Measurements from ENCODE around the gene BCL6. TPM values are rescaled to one million over a fixed set of nuclear protein-coding genes. Genes with fewer than 3 reads are reported as not detected.
A peak's percentile ranks its signal among the peaks of the same experiment; 100 is the strongest.

BCL6 gene
- total RNA-seq, 5 donors from 2014 or later (not counting 1 experiment from before 2014, with no cell fraction given), result 16.8 to 31.1 (median 27.7) TPM

DNA sequence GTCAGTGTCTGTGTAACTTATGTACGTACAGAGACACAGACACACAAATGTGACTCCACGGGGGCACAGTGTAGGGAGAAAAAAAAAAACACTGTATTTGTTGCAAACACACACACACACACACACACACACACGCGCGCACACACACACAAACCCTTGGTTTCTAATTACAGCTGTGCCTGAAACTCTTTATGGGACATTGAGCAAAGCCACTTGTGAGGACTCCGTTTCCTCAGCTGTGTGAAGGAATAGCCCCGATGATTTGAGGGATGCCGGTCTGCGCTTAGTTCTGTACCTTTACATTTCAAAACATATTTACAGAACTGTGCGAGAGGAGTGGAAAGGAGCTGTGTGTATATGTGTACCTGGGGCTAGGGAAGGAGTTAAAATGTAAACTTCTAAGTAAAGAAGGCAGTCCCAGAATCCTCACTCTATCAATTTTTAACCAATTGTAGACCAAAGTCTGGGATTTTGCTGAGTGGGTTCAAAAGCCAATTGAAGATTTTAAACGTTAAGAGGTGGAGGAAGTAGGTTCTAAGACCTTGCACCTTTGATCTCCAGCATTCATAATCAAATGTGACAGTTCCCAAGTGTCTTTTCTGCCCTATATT is 5.3 kb upstream of the BCL6 start:
- Mint-ChIP-seq H3K9me3 (no peaks in the 10 kb centered on the region), H3K36me3 (no peaks in the 10 kb centered on the region), H3K27ac (no peak overlapping the region), H3K4me1 (peaks cover 56 to 63% (median 59%) of the 10 kb centered on the region in 3 donors), H3K4me3 (peak overlapping the region in 2 of 3 donors; percentile 22 to 41), H3K27me3 (no peaks in the 10 kb centered on the region)
- no peaks in the 10 kb centered on the region for H3K36me3 ChIP-seq (ENCODE audit: control insufficient read depth in 2 of 2, extremely low read depth in 1 of 2, insufficient read depth in 1 of 2, low read length in 1 of 2)
- H3K4me3 ChIP-seq (ENCODE audit: control insufficient read depth in 1 of 2, extremely low read depth in 1 of 2, low read length in 1 of 2), result no peak overlapping the region
- CTCF ChIA-PET, result interaction anchor here (0.6 to 2.7 kb wide), 9 partner anchors 11 to 674 kb away, joined by 3 to 17 read pairs (median 3); no protein-coding TSS in a partner anchor
- ATAC-seq (replicated peaks in 1 of 4), result no peak
- no peak overlapping the region for H3K27ac ChIP-seq (ENCODE audit: low read length)
- H3K9me3 ChIP-seq, result no peaks in the 10 kb centered on the region
- WGBS (ENCODE audit: insufficient coverage), result no CpG with 5 or more reads among the region's 11 CpGs
- POLR2A ChIA-PET, result interaction anchor here in 1 of 2 donors (0.6 kb wide), 1 partner anchor 16 kb away, joined by 3 read pairs; no protein-coding TSS in a partner anchor
- DNase-seq, result no peak
- H3K4me1 ChIP-seq (ENCODE audit: control insufficient read depth in 1 of 2, extremely low read depth in 1 of 2, insufficient read depth in 2 of 2, low read length in 2 of 2), result peaks cover 10 to 42% of the 10 kb centered on the region in 2 experiments
- H3K27me3 ChIP-seq (replicated peaks in 1 of 2; ENCODE audit: control insufficient read depth in 2 of 2, extremely low read depth in 1 of 2, insufficient read depth in 2 of 2, low read length in 1 of 2), result no peaks in the 10 kb centered on the region

- Histone ChIP-seq H3K27ac (ENCODE audit: low read length) (no peak overlapping the region), H3K4me1 (ENCODE audit: control insufficient read depth in 1 of 2, extremely low read depth in 1 of 2, insufficient read depth in 2 of 2, low read length in 2 of 2) (peaks cover 13 to 42% of the 10 kb centered on the region in 2 experiments), H3K27me3 (replicated peaks in 1 of 2; ENCODE audit: control insufficient read depth in 2 of 2, extremely low read depth in 1 of 2, insufficient read depth in 2 of 2, low read length in 1 of 2) (no peaks in the 10 kb centered on the region), H3K9me3 (no peaks in the 10 kb centered on the region), H3K36me3 (ENCODE audit: control insufficient read depth in 2 of 2, extremely low read depth in 1 of 2, insufficient read depth in 1 of 2, low read length in 1 of 2) (no peaks in the 10 kb centered on the region), H3K4me3 (ENCODE audit: control insufficient read depth in 1 of 2, extremely low read depth in 1 of 2, low read length in 1 of 2) (no peak overlapping the region)
- Mint-ChIP-seq H3K4me3 (peak overlapping the region in 1 of 3 donors; percentile 41), H3K36me3 (no peaks in the 10 kb centered on the region), H3K4me1 (peaks cover 57 to 69% (median 63%) of the 10 kb centered on the region in 3 donors), H3K27me3 (peaks cover 0 to 3% of the 10 kb centered on the region in 2 donors), H3K9me3 (no peaks in the 10 kb centered on the region), H3K27ac (peak overlapping the region in 1 of 2 donors; percentile 44)
- 82% methylated on average over 5 of the region's 14 CpGs for WGBS (ENCODE audit: insufficient coverage)
- CTCF ChIA-PET, result interaction anchor here (0.6 to 2.7 kb wide), 9 partner anchors 10 to 1291 kb away, joined by 3 to 17 read pairs (median 3); no protein-coding TSS in a partner anchor
- ATAC-seq (replicated peaks in 1 of 4) (no peak), DNase-seq (peak in 1 of 35 experiments; percentile 8)
- POLR2A ChIA-PET, result interaction anchor here in 1 of 2 donors (0.6 kb wide), 1 partner anchor 16 kb away, joined by 3 read pairs; no protein-coding TSS in a partner anchor
These were observed 4.8 kb upstream of the BCL6 start for GRCh38 chr3:187750006-187750512.

- H3K4me3 Mint-ChIP-seq, result peak overlapping the region in 2 of 3 donors; percentile 26 to 52
- no peak overlapping the region for H3K27ac ChIP-seq (ENCODE audit: low read length)
- H3K36me3 ChIP-seq (ENCODE audit: control insufficient read depth in 2 of 2, extremely low read depth in 1 of 2, insufficient read depth in 1 of 2, low read length in 1 of 2), result no peaks in the 10 kb centered on the region
- no peaks in the 10 kb centered on the region for H3K9me3 Mint-ChIP-seq
- no peak overlapping the region for H3K4me3 ChIP-seq (ENCODE audit: control insufficient read depth in 1 of 2, extremely low read depth in 1 of 2, low read length in 1 of 2)
- no peaks in the 10 kb centered on the region for H3K36me3 Mint-ChIP-seq
- DNase-seq (peak; percentile 70 to 92 (median 85)), ATAC-seq (replicated peaks in 1 of 4) (peak; percentile 28 to 49 (median 44))
- H3K27me3 Mint-ChIP-seq, result peaks cover 0 to 3% of the 10 kb centered on the region in 2 donors
- H3K27me3 ChIP-seq (replicated peaks in 1 of 2; ENCODE audit: control insufficient read depth in 2 of 2, extremely low read depth in 1 of 2, insufficient read depth in 2 of 2, low read length in 1 of 2), result no peaks in the 10 kb centered on the region
- ChIA-PET POLR2A (no interaction called here), CTCF (interaction anchor here (0.5 to 3.2 kb wide), 17 partner anchors 10 to 1389 kb away, joined by 3 to 22 read pairs (median 4); no protein-coding TSS in a partner anchor)
- no peaks in the 10 kb centered on the region for H3K9me3 ChIP-seq
- H3K4me1 Mint-ChIP-seq, result peaks cover 57 to 88% (median 63%) of the 10 kb centered on the region in 3 donors
- WGBS (ENCODE audit: insufficient coverage), result no CpG with 5 or more reads among the region's 2 CpGs
- peak overlapping the region; percentile 100 for H3K27ac Mint-ChIP-seq
- H3K4me1 ChIP-seq (ENCODE audit: control insufficient read depth in 1 of 2, extremely low read depth in 1 of 2, insufficient read depth in 2 of 2, low read length in 2 of 2), result peaks cover 13 to 42% of the 10 kb centered on the region in 2 experiments
These were observed 2.8 kb upstream of the BCL6 start for GRCh38 chr3:187748050-187748481.

GRCh38 chr3:187747506-187747905 is 2.2 kb upstream of the BCL6 start:
- peak overlapping the region; percentile 100 for H3K27ac Mint-ChIP-seq
- CTCF ChIA-PET, result interaction anchor here (0.5 to 3.2 kb wide), 22 partner anchors 9 to 1390 kb away, joined by 3 to 22 read pairs (median 4); no protein-coding TSS in a partner anchor
- no peak overlapping the region for H3K4me3 ChIP-seq (ENCODE audit: control insufficient read depth in 1 of 2, extremely low read depth in 1 of 2, low read length in 1 of 2)
- DNase-seq (peak in 1 of 35 experiments; percentile 10), ATAC-seq (replicated peaks in 1 of 4) (no peak)
- no peaks in the 10 kb centered on the region for H3K36me3 Mint-ChIP-seq
- H3K4me3 Mint-ChIP-seq, result peak overlapping the region in 1 of 3 donors; percentile 52
- no peaks in the 10 kb centered on the region for H3K9me3 ChIP-seq
- peaks cover 18 to 47% of the 10 kb centered on the region in 2 experiments for H3K4me1 ChIP-seq (ENCODE audit: control insufficient read depth in 1 of 2, extremely low read depth in 1 of 2, insufficient read depth in 2 of 2, low read length in 2 of 2)
- WGBS (ENCODE audit: insufficient coverage), result 52% methylated on average over 2 of the region's 5 CpGs
- POLR2A ChIA-PET, result interaction anchor here (0.6 to 0.8 kb wide), 3 partner anchors 9 to 594 kb away, joined by 3 to 12 read pairs (median 3); no protein-coding TSS in a partner anchor
- H3K27me3 Mint-ChIP-seq, result peaks cover 0 to 3% of the 10 kb centered on the region in 2 donors
- H3K27me3 ChIP-seq (replicated peaks in 1 of 2; ENCODE audit: control insufficient read depth in 2 of 2, extremely low read depth in 1 of 2, insufficient read depth in 2 of 2, low read length in 1 of 2), result no peaks in the 10 kb centered on the region
- H3K9me3 Mint-ChIP-seq, result no peaks in the 10 kb centered on the region
- no peaks in the 10 kb centered on the region for H3K36me3 ChIP-seq (ENCODE audit: control insufficient read depth in 2 of 2, extremely low read depth in 1 of 2, insufficient read depth in 1 of 2, low read length in 1 of 2)
- peaks cover 62 to 93% (median 68%) of the 10 kb centered on the region in 3 donors for H3K4me1 Mint-ChIP-seq
- H3K27ac ChIP-seq (ENCODE audit: low read length), result no peak overlapping the region

DNA sequence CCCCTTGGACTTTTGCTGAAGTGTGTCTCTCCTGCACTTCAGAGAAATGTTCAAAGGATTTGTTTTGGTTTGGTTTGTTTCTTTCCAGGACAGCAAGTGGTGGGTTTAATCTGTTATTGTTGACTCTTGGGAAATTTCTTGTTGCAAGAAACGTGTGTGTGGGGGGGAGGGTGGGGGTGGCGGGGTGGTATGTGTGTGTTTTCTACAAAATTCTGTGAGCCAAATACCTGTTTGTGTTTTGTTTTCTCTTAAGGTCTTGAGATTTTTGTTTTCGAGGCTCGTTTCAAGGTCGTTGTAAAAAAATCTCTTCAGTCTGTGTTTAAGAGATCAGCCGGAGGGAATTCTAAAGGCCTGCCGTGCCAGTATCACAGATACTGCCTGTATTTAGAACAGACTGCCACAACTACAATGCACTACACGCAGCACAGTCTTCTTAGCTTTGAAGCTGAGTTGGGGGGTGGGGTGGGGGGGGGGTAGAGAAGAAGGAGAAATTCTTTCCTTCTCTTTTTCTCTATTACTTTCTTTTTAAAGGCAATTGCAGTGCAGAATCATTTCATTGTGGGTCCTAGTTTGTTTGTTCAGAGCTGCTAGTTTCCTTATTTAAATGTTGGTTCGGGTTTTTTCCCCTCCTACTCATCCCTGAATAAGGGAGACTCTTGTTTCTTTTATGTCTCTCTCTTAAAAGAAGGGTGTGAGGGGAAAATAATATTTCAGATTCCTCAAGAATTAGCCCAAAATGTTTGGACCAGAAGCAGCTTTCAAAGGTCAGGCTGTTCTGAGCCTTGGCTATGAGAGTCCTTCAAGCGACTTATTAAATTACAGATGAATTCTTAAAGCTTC is 1.4 kb upstream of the BCL6 start:
- peak overlapping the region; percentile 100 for H3K27ac Mint-ChIP-seq
- peak overlapping the region in 1 of 2 donors; percentile 93 for H3K4me3 ChIP-seq (ENCODE audit: control insufficient read depth in 1 of 2, extremely low read depth in 1 of 2, low read length in 1 of 2)
- H3K36me3 Mint-ChIP-seq, result no peaks in the 10 kb centered on the region
- ATAC-seq (replicated peaks in 1 of 4) (no peak), DNase-seq (peak in 4 of 35 experiments; percentile 8 to 48 (median 20))
- no peaks in the 10 kb centered on the region for H3K9me3 ChIP-seq
- H3K4me3 Mint-ChIP-seq, result peak overlapping the region; percentile 95 to 98 (median 98)
- H3K9me3 Mint-ChIP-seq, result no peaks in the 10 kb centered on the region
- H3K36me3 ChIP-seq (ENCODE audit: control insufficient read depth in 2 of 2, extremely low read depth in 1 of 2, insufficient read depth in 1 of 2, low read length in 1 of 2), result no peaks in the 10 kb centered on the region
- peaks cover 26 to 50% of the 10 kb centered on the region in 2 experiments for H3K4me1 ChIP-seq (ENCODE audit: control insufficient read depth in 1 of 2, extremely low read depth in 1 of 2, insufficient read depth in 2 of 2, low read length in 2 of 2)
- no peaks in the 10 kb centered on the region for H3K27me3 ChIP-seq (replicated peaks in 1 of 2; ENCODE audit: control insufficient read depth in 2 of 2, extremely low read depth in 1 of 2, insufficient read depth in 2 of 2, low read length in 1 of 2)
- peaks cover 71 to 99% (median 76%) of the 10 kb centered on the region in 3 donors for H3K4me1 Mint-ChIP-seq
- H3K27me3 Mint-ChIP-seq, result peaks cover 0 to 3% of the 10 kb centered on the region in 2 donors
- peak overlapping the region; percentile 98 for H3K27ac ChIP-seq (ENCODE audit: low read length)
- WGBS (ENCODE audit: insufficient coverage), result no CpG with 5 or more reads among the region's 10 CpGs
- ChIA-PET CTCF (interaction anchor here (0.6 to 3.2 kb wide), 27 partner anchors 8 to 1295 kb away, joined by 3 to 22 read pairs (median 4); no protein-coding TSS in a partner anchor), POLR2A (interaction anchor here (0.6 to 1.0 kb wide), 12 partner anchors 8 to 1405 kb away, joined by 3 to 13 read pairs (median 4); no protein-coding TSS in a partner anchor)
